Umbilical cord (tissue), 2 donors: Measurements from ENCODE around the gene PTPRD. TPM values are rescaled to one million over a fixed set of nuclear protein-coding genes. Genes with fewer than 3 reads are reported as not detected.

Source experiments
- DNase-seq: peaks from one replicate; pipeline ENCODE4 v3.0.0-alpha.2; 2015; ENCODE audit warnings: low spot score
- total RNA-seq: library from RNA; depleted of rRNA; stranded (reverse); fragments of >200 nt; gene quantifications from one replicate; pipeline ENCODE4 v1.2.3, GENCODE V29; 2014; ENCODE audit warnings: low replicate concordance; ENCODE audit not compliant: insufficient read depth

Gene PTPRD
- total RNA-seq, 1 donor from 2014 or later = 29.1 TPM

DNA sequence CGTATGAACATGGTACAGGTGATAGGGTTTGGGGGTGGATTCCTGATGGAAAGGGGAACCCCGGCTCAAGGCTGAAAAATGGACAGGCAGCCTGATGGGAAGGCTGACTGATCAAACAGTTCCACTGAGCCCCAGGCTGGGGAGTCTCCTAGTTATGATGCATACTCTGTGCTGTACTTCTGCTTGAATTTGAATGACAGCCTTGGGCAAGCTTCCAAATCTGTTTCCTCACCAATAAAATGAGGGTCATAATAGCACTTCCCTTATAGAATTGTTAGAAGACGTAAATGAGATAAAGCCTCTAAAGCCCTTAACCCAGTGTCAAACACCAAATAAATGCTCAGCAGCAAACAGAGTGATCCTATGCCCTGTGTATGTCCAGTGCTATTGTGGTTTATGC, 2334.8 kb downstream of the PTPRD start:
- no peak for DNase-seq

DNA sequence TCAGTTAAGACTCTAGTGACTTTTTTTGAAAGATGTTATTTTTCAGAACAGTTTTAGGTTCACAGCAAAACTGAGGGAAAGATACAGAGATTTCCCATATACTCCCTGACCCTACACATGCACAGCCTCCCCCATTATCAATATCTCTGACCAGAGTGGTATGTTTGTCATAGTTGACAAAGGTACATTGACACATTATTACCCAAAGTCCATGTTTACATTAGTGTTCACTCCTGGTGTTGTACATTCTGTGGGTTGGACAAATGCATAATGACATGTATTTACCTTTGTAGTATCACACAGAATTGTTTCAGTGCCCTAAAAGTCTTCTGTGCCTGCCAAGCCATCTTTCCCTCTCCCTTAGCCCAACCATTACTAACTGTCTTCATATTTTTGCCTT, 2342.6 kb downstream of the PTPRD start:
- no peak for DNase-seq

DNA sequence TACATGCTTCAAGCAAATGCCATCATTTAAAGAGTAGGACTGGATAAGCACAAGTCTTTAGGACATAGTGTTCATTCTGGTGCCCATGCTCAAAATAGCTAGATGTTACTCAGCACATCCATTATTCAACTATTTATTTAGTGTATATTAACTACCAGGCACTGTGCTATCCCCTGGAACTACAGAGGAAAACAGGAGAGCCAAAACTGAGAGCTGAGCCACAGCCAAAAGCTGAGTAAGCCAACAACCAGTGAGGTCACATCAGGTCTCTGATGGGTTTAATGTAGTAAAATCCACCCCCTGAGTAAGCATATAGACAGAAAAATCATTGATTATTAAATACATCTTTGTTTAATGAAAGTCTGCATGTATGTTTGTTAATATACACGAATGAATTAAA, 2343.9 kb downstream of the PTPRD start:
- DNase-seq = no peak

DNA sequence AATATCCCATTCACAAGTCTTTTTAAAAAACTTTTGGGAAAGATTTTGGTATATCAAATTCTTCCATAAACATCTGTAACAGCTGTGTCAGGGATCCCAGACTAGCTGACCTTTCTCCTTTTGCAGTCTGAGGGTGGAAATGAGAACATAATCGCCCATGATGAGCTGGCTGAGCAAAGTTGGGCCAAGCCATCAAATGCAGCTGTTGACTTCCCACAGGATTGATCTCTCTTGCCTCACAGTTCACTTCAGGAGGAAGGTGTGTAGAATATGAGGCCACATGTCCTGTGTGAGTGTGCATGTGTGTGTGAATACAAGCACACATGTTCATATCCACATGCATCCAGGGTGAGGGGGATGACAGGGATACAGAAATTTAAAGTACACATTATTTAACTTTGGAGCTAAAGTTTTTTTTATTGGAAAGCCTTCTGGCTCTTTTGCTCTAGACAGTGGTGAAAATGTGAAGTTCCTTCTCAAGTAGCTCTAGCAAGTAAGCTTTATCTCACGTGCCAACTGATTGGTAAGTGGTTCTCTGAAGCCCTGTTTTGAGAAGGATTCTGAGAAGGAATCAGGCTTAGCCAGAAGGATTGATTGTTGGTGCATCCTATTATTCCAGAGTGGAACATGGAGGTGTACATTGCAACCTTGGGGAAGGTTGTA, 2344.5 kb downstream of the PTPRD start:
- DNase-seq = no peak

DNA sequence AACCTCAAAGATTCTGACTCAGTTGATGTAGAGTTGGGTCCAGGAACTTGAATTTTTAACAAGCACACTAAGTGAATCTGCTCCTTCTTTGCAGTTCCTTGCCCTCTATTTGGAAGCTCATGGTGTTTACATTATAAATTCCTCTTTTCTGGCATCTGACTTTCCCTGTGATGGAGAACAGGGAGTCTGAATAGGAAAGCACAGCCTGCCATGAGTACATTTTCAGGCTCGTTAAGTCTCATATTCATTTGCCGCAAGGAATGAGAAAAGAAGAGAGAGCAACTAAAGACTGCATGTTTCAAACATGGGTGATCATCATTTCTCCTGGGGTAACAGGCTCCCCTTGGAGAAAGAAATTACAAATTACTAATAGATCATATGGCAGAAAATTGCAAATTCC, 2345.2 kb downstream of the PTPRD start:
- no peak for DNase-seq

DNA sequence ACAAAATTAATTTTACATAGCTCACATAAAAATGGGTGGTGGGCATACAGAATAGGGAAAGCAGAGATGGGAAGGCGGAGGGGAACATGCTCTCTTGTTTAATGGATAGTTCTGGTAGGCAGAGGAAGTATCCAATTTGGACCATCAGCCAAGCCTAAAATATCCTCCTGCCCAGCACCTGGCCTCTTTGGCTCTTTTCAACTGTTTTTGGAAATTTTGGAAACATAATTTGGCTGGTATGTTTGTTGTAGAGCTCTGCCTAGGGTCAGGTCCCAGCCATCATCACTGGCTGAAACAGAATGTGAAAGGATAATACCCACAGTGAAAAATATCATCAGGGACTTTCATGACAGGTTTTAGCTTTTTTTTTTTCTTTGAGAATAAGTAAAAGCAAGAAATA, 2345.9 kb downstream of the PTPRD start:
- no peak for DNase-seq

DNA sequence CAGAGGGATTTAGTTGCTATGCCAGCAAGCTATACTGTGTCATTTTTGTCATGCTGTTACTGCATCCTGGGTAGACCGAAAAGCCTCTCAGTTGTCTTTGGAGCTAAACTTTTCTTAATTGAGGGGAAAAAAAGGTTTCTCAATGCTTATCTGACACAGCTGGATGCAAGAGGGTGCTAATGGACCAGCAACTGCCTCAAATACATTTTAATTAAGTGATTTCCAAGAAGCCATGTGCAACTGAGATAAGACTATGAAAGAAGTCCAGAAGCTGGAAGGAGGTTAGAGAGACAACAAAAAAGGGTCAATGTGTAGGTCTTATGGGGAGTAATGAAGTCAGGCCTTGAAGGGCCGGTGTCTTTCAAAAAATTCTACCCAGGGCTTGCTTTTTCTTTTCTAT, 2347.5 kb downstream of the PTPRD start:
- no peak for DNase-seq
